WERI-Rb-1 (cell line): ENCODE measurements around the gene RAPGEF1.

Experiments
- DNase-seq: peaks from one replicate; pipeline ENCODE4 v3.0.0-alpha.2; 2020
- H3K27ac ChIP-seq: fragments of 250-450 bp; sonication (Bioruptor Pico); 2 replicates; pipeline ENCODE4 v1.5.1; 2020; ENCODE audit warnings: mild to moderate bottlenecking, moderate library complexity
- H3K27me3 ChIP-seq: fragments of 250-450 bp; sonication (Bioruptor Pico); 2 replicates; pipeline ENCODE4 v1.5.1; 2021; ENCODE audit warnings: mild to moderate bottlenecking, low read depth, moderate library complexity; ENCODE audit not compliant: insufficient read depth, severe bottlenecking
- H3K36me3 ChIP-seq: fragments of 250-450 bp; sonication (Bioruptor Pico); 2 replicates; pipeline ENCODE4 v1.5.1; 2020; ENCODE audit warnings: mild to moderate bottlenecking, moderate library complexity
- H3K4me3 ChIP-seq: 2 replicates; pipeline ENCODE4 v1.5.1; 2011; ENCODE audit warnings: low read depth, mild to moderate bottlenecking, control low read depth, low read length
- H3K9me3 ChIP-seq: fragments of 250-450 bp; sonication (Bioruptor Pico); 2 replicates; pipeline ENCODE4 v1.5.1; 2021; ENCODE audit warnings: mild to moderate bottlenecking, moderate library complexity; ENCODE audit not compliant: severe bottlenecking
- TF ChIP-seq, protein P1 (sequence below): IDR thresholded peaks from 2 replicates; pipeline ENCODE4 v1.5.1; 2011; ENCODE audit warnings: low read depth, mild to moderate bottlenecking, control low read depth, inconsistent platforms, low read length

Gene RAPGEF1

DNA sequence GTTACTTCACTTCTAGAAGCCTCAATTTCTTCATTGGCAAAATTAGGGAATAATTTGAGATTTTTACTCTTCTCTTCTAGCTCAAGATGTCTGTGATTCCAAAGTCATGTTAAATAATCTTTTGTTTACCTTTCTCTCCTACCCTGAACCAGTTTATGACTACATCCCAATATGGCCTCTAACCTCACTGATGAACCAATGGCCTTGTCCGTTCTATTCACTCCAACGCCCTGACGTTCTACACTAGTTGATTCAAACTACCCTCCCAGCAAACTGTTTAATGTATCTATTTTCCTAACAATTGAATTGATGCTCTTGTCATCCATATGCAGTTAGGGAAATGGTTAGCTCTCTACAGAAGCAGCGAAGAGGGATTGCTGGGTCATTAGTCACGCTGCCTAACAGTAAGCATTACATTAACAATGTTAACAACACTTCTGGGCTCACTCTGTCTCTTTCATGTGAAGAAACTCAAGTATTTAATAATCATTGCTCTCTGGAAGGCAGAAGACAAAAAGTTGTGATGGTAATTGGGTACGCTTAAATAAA, 38.0 kb downstream of the RAPGEF1 start:
- TF ChIP-seq, protein P1, sequence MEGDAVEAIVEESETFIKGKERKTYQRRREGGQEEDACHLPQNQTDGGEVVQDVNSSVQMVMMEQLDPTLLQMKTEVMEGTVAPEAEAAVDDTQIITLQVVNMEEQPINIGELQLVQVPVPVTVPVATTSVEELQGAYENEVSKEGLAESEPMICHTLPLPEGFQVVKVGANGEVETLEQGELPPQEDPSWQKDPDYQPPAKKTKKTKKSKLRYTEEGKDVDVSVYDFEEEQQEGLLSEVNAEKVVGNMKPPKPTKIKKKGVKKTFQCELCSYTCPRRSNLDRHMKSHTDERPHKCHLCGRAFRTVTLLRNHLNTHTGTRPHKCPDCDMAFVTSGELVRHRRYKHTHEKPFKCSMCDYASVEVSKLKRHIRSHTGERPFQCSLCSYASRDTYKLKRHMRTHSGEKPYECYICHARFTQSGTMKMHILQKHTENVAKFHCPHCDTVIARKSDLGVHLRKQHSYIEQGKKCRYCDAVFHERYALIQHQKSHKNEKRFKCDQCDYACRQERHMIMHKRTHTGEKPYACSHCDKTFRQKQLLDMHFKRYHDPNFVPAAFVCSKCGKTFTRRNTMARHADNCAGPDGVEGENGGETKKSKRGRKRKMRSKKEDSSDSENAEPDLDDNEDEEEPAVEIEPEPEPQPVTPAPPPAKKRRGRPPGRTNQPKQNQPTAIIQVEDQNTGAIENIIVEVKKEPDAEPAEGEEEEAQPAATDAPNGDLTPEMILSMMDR: no peak
- DNase-seq: no peak
- H3K4me3 ChIP-seq: no peak overlapping the region

DNA sequence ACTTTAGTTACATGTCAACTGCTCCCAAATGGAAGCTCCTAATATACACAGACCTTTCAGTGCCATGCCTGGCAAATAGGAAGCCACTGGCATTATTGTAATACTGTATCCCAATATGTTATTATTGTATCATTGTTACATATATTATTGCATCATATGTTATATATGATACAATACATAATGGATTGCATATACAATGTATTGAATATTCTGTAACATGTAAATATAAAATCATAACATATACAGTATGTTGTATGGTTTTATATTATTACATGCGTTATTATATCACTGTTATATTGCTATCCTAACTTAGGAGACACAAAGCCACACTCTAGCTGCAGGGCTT, 38.5 kb downstream of the RAPGEF1 start:
- TF ChIP-seq, protein P1: no peak
- no peak overlapping the region for H3K4me3 ChIP-seq
- no peaks in the 10 kb centered on the region for H3K9me3 ChIP-seq
- DNase-seq: no peak
- no peak overlapping the region for H3K27ac ChIP-seq
- H3K27me3 ChIP-seq: no peaks in the 10 kb centered on the region
- no peaks in the 10 kb centered on the region for H3K36me3 ChIP-seq

More for the DNA sequence above, 38.0 kb downstream of the RAPGEF1 start:
- no peaks in the 10 kb centered on the region for H3K9me3 ChIP-seq
- no peak overlapping the region for H3K27ac ChIP-seq
- H3K36me3 ChIP-seq: no peaks in the 10 kb centered on the region
- no peaks in the 10 kb centered on the region for H3K27me3 ChIP-seq

DNA sequence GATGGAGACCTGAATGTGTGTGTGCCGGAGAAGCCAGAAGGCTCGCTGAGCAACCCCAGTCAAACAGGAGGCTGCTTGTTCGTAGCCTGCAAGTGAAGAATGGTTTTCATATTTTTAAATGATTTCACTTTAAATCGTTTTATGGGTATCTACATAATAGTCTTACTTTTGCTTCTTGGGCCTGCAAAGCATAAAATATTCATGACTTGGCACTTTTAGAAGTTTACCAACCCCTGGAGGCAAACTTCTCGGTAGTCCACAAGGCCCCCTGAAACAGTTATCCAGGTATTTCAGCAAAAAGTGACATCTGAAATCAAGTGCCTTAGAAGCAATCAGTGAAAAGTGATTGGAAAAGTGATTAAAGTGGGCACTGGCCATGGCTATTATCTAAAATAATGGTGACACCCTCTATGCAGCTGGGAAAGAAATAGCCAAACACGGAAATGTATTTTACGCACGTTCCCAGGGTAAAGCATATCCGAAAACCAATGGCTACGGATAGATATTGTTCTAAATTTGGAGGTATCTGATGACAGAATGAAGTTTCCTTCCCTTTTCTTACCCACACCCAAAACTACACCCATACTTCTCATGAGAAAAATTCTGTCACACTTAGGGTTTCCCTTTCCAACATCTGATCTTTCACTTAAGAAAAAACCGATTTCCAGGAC, 39.0 kb downstream of the RAPGEF1 start:
- DNase-seq: no peak
- Histone ChIP-seq H3K9me3 (no peaks in the 10 kb centered on the region), H3K36me3 (no peaks in the 10 kb centered on the region), H3K4me3 (no peak overlapping the region), H3K27me3 (no peaks in the 10 kb centered on the region), H3K27ac (no peak overlapping the region)
- TF ChIP-seq, protein P1: no peak

DNA sequence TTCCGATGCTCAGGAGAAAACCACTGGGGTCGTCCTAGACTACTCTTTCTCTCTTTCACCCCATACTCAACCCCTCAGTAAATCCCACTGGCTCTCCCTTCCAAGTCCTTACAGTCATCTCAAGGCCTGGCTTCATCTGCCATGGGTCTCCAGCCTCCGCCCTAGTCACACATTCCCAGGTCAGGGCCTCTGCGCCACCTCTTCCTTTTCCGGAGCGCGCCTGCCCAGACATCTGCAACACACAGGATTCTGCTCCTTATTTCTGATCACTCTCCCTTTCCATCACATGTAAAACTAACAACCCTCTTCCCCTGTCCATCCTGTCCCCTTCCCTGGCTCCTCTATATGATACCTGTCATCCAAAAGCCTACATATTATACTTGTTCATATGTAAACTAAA, 39.8 kb downstream of the RAPGEF1 start:
- Histone ChIP-seq H3K4me3 (no peak overlapping the region), H3K36me3 (no peaks in the 10 kb centered on the region), H3K9me3 (no peaks in the 10 kb centered on the region), H3K27ac (no peak overlapping the region), H3K27me3 (no peaks in the 10 kb centered on the region)
- TF ChIP-seq, protein P1: no peak
- no peak for DNase-seq

DNA sequence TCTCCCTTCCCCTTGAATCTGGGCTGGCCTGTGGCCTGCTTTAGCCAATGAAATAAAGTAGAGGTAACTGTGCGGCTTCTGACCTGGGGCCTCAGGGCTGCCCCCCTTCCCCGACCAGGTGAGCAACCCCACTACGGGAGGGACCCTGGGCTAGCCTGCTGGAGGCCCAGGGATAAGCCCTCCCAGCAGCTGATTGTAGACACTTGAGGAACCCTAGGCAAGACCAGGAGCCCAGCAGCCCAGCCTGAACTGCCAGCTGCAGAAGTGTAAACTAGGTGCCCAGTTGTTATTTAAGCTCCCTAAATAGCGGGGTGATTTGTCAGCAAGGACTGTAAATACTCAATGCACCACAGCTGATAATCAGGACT, 41.3 kb downstream of the RAPGEF1 start:
- Histone ChIP-seq H3K9me3 (no peaks in the 10 kb centered on the region), H3K4me3 (no peak overlapping the region), H3K36me3 (no peaks in the 10 kb centered on the region), H3K27me3 (no peaks in the 10 kb centered on the region), H3K27ac (no peak overlapping the region)
- DNase-seq: no peak
- TF ChIP-seq, protein P1: no peak
